Ectodermal cell (in vitro differentiated cells): ENCODE results near the gene SF3B5.
A peak's percentile ranks its signal among the peaks of the same experiment; 100 is the strongest.

ENCODE experiments used
- H3K27ac ChIP-seq: 2 replicates; pipeline ENCODE4 v1.7.0; 2013; ENCODE audit warnings: mild to moderate bottlenecking, low read depth, low read length; ENCODE audit not compliant: insufficient read depth, poor library complexity, severe bottlenecking
- H3K27me3 ChIP-seq: 2 replicates; pipeline ENCODE4 v1.7.0; 2013; ENCODE audit warnings: mild to moderate bottlenecking, low read length; ENCODE audit not compliant: insufficient read depth, control insufficient read depth, poor library complexity, severe bottlenecking
- H3K36me3 ChIP-seq: one replicate; pipeline ENCODE4 v1.7.0; 2013; ENCODE audit warnings: low read length; ENCODE audit not compliant: control insufficient read depth, insufficient read depth
- H3K4me1 ChIP-seq: one replicate; pipeline ENCODE4 v1.7.0; 2013; ENCODE audit warnings: low read length; ENCODE audit not compliant: control insufficient read depth, insufficient read depth
- H3K4me3 ChIP-seq: 2 replicates; pipeline ENCODE4 v1.7.0; 2013; ENCODE audit warnings: low read depth, low read length, control low read depth; ENCODE audit not compliant: insufficient read depth
- H3K9me3 ChIP-seq: 2 replicates; pipeline ENCODE4 v1.7.0; 2013; ENCODE audit warnings: mild to moderate bottlenecking, low read length, moderate library complexity; ENCODE audit not compliant: control insufficient read depth
- WGBS, 2 experiments: methylation state at CpG; one replicate each; pipeline ENCODE4 v1.1.7; 2013; ENCODE audit warnings: missing lambda C conversion rate in 2 of 2; 5-methylcytosine and 5-hydroxymethylcytosine counted together

The SF3B5 gene

GRCh38 chr6:144066741-144067484 lies 28.5 kb downstream of the SF3B5 start:
- H3K27ac ChIP-seq, result no peak overlapping the region
- H3K27me3 ChIP-seq, result peaks cover 65% of the 10 kb centered on the region
- no peaks in the 10 kb centered on the region for H3K36me3 ChIP-seq
- H3K4me3 ChIP-seq, result no peak overlapping the region
- H3K4me1 ChIP-seq, result peaks cover 4% of the 10 kb centered on the region
- no peaks in the 10 kb centered on the region for H3K9me3 ChIP-seq
- 84 to 94% methylated on average over 6 of the region's 6 CpGs for WGBS, 2 experiments

DNA sequence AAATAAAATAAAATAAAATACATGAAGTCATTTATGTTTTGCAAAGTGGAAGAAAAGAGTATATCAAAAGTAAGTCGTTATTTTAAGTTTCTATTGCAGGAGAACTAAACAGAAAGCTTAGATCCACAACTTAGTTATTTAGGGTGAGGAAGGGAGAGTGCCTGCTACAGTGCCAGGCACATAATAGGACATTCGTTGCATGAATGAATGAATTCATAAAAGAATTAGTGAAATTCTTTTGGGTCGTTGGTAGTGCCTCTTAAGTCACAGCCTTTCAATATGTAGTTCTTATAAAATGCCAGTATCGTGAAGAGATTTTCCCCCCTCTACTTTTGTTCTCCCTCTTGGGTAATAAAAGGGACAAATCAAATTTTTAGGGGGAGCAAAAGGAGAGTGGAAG lies 29.1 kb downstream of the SF3B5 start:
- H3K4me1 ChIP-seq, result peaks cover 4% of the 10 kb centered on the region
- peaks cover 65% of the 10 kb centered on the region for H3K27me3 ChIP-seq
- 76 to 80% methylated on average over 2 to 4 of the region's 4 CpGs for WGBS, 2 experiments
- no peak overlapping the region for H3K27ac ChIP-seq
- H3K4me3 ChIP-seq, result no peak overlapping the region
- no peaks in the 10 kb centered on the region for H3K9me3 ChIP-seq
- no peaks in the 10 kb centered on the region for H3K36me3 ChIP-seq

DNA sequence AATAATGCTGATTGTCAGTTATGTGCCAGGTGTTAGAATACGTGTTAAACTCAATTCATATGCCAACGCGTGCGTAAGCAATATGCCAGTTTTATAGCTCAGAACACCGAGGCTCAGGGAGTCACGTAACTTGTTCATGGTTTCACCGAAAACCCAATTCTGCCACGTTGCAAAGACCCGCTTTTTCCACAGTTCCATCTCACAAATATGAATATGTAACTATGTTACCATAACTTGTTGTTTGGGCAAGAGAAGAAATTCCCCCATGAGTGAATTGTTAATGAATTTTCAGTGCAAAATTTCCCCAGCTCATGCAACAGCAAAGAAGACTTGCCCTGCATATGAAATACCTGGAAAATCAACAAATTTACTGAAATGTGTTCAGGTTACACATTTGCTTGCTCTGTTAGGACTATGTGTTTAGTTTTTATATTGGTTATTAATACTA lies 30.1 kb downstream of the SF3B5 start:
- Histone ChIP-seq H3K4me3 (peak overlapping the region; percentile 55), H3K4me1 (peaks cover 4% of the 10 kb centered on the region), H3K9me3 (no peaks in the 10 kb centered on the region), H3K27me3 (peaks cover 65% of the 10 kb centered on the region), H3K36me3 (no peaks in the 10 kb centered on the region), H3K27ac (no peak overlapping the region)
- 57 to 58% methylated on average over 7 to 9 of the region's 9 CpGs for WGBS, 2 experiments

DNA sequence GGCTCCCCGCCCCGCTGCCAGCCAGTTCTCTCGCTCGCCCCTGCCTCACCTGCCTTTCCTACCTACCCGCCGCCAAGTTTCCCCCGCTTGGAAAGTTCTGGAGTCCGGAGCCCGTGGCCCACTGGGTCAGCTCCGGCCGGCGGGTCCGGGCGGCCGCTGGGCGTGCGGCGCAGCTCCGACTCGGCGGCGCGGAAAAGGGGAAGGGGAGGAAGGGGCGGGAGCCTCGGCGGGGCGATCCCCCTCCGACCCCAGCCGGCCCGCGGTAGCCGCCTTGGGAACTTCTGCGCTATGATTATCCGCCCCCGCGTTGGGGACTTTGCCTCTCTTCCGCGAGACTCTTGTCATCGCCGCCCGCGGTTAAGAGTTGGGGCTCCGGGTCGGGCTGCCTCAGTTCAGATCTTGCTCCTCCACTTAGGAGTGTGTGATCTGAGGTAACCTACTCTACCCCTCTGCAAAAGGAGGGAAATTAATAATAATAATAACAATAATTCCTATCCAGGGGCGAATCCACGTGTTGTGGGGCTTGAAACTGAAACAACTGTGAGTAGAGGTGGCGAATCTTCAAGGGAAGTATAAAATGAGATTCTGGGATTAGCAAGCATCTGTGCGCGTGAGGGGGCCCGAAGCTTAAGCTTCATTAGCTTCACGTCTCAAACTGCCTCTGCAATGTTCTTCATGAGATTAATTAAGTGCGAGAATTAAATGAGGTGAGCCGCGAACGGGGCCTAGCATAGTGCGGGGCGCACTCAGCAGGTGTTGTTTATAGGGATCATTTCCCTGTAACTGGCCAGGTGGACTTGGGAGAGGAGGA lies 30.8 kb downstream of the SF3B5 start:
- 4 to 5% methylated on average over 57 of the region's 57 CpGs for WGBS, 2 experiments
- Histone ChIP-seq H3K4me3 (peak overlapping the region; percentile 55), H3K36me3 (no peaks in the 10 kb centered on the region), H3K27me3 (peaks cover 65% of the 10 kb centered on the region), H3K4me1 (peaks cover 4% of the 10 kb centered on the region), H3K27ac (no peak overlapping the region), H3K9me3 (no peaks in the 10 kb centered on the region)

DNA sequence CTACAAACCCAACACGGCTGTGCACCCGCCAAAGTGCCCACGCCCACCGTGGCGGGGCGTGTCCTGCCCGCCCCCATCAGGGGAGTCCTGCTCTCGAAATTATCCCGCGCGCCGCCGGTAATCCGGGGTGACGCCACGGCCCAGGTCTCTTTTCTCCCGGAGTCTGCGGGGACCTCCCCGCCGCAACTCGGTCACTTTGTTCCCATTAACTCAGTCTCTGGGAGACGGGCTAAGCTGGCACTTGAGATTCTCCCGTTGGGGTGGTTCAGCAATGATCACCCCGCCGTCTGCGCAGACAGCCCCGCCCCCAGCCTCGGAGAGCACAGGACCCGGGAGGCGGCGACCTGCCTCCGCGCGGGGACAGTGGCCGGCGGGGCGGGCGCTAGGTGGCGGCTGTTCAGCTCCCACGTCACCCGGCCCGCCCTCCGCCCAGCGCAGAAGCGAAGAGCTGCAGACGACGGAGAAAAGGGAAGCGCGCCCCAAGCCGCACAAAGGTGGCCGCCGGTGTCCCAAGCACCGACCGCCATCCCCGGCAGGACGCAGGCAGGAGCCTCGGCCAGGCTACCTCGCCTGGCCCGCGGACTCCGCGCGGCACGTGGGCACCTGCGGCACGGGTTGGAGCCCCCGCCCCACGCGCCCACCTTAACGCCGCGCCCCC lies 31.5 kb downstream of the SF3B5 start:
- H3K27me3 ChIP-seq, result peaks cover 64% of the 10 kb centered on the region
- no peaks in the 10 kb centered on the region for H3K9me3 ChIP-seq
- no peaks in the 10 kb centered on the region for H3K36me3 ChIP-seq
- H3K27ac ChIP-seq, result no peak overlapping the region
- H3K4me3 ChIP-seq, result peak overlapping the region; percentile 55
- WGBS, 2 experiments, result 0% methylated on average over 72 of the region's 72 CpGs
- peaks cover 4% of the 10 kb centered on the region for H3K4me1 ChIP-seq

GRCh38 chr6:144063246-144063743 lies 32.1 kb downstream of the SF3B5 start:
- H3K27me3 ChIP-seq, result peaks cover 59% of the 10 kb centered on the region
- H3K4me3 ChIP-seq, result peak overlapping the region; percentile 55
- no peaks in the 10 kb centered on the region for H3K36me3 ChIP-seq
- H3K9me3 ChIP-seq, result no peaks in the 10 kb centered on the region
- 5 to 11% methylated on average over 16 of the region's 16 CpGs for WGBS, 2 experiments
- no peak overlapping the region for H3K27ac ChIP-seq
- H3K4me1 ChIP-seq, result peaks cover 4% of the 10 kb centered on the region

DNA sequence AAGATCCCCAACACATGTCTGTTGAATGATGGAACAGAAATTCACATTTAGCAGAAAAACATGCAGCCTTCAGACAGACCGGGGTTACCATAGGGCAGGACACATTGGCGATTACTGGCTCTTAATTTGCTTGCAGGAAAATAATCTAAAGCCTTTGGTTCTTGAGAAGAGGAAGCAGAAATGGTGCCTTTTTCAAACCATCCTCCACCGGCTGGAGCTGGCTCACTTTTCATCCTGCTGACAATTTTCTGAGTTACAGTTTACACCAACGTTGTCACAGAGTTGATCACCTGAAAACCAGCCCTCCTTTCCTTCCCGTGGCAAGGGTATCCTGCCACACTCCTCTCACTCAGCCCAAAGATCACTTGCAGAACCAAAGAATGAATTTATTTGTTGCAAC lies 32.6 kb downstream of the SF3B5 start:
- WGBS, 2 experiments, result 40 to 45% methylated on average over 5 of the region's 5 CpGs
- H3K4me3 ChIP-seq, result no peak overlapping the region

GRCh38 chr6:144059139-144059538 lies 36.2 kb downstream of the SF3B5 start:
- H3K27me3 ChIP-seq, result peaks cover 22% of the 10 kb centered on the region
- no peak overlapping the region for H3K4me3 ChIP-seq
- H3K36me3 ChIP-seq, result no peaks in the 10 kb centered on the region
- H3K4me1 ChIP-seq, result peaks cover 4% of the 10 kb centered on the region
- 85 to 92% methylated on average over 1 of the region's 1 CpG for WGBS, 2 experiments
- no peaks in the 10 kb centered on the region for H3K9me3 ChIP-seq
- H3K27ac ChIP-seq, result no peak overlapping the region

More for the DNA sequence above, 32.6 kb downstream of the SF3B5 start:
- H3K27ac ChIP-seq, result no peak overlapping the region
- peaks cover 4% of the 10 kb centered on the region for H3K4me1 ChIP-seq
- peaks cover 59% of the 10 kb centered on the region for H3K27me3 ChIP-seq
- H3K36me3 ChIP-seq, result no peaks in the 10 kb centered on the region
- H3K9me3 ChIP-seq, result no peaks in the 10 kb centered on the region

GRCh38 chr6:144055121-144055931 lies 40.0 kb downstream of the SF3B5 start:
- Histone ChIP-seq H3K4me1 (no peaks in the 10 kb centered on the region), H3K27me3 (no peaks in the 10 kb centered on the region), H3K4me3 (no peak overlapping the region), H3K36me3 (no peaks in the 10 kb centered on the region), H3K27ac (no peak overlapping the region), H3K9me3 (no peaks in the 10 kb centered on the region)
- WGBS, 2 experiments, result 90 to 92% methylated on average over 6 of the region's 6 CpGs
